ENCODE results near the gene FGF14.
A peak's percentile ranks its signal among the peaks of the same experiment; 100 is the strongest.

FGF14 gene

DNA sequence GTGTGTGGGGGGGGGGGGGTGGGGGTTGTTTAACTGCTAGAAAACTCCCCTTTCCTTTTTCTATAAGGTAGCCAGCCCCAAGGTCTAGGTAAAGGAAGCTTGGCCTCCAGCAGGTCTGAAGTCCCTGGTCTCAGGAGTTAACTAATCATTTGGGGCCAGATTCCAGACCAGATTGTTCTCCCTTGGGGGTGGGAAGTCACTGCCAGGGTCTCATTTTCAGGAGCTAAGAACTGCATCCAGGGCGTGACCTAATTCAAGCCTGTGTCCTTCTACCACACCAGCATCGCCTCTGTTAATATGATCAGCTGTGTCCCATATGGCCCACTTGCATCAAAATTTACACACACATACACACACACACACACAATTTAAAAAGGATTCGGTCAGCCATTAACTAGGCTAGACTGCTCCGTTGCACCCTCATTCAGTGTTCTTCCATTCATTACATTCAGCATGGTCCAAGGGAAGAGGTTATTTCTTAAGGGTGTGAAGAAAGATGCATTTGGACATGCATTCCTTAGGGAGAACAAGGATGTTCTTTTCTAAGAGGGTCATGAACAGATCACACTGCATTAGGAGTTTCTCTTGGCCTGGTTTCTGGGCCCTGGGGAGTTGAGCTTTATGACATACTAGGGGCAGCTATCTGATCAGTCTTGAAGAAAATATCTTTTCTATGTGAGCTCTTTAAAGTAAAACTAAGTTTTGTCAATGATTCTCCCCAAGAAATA lies 91.0 kb downstream of the FGF14 start:
- DNase-seq = peak in 1 of 14 donors; percentile 88

DNA sequence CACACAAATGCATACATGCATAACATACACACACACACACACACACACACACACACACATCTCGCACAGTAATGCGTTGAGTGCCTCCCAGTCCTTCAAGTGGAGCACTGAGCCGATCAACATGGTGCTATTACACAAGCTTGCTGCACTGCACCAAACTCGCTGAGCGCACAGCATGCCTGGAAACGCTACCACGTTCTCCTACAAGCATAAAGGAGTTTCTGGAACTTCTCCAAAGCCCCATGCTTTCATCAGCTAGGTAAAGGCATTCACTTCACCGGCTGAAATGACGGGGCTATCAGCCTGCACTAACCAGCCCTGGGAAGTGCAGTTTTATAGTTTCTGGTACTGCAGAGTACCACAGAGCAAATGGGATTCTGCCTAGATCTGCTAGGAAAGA lies 92.7 kb downstream of the FGF14 start:
- DNase-seq = peak in 1 of 14 donors; percentile 86

DNA sequence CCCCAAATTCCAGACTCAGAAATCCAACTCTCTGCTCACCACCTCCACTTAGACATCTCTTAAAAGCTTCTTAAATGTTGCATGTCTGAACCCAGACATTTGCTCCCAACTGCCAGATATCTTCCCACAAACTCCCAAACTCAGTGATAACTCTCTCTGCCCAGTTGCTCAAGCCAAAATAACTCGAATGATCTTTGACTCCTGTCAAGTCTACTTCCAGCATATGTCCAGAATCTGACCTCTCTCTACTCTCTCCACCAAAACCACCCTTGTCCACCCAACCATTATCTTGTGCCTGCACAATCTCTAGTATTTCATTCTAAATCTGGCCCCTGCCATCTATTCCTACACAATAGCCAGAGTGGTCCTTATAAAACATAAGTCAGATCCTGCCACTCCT lies 99.3 kb downstream of the FGF14 start:
- DNase-seq = no peak

DNA sequence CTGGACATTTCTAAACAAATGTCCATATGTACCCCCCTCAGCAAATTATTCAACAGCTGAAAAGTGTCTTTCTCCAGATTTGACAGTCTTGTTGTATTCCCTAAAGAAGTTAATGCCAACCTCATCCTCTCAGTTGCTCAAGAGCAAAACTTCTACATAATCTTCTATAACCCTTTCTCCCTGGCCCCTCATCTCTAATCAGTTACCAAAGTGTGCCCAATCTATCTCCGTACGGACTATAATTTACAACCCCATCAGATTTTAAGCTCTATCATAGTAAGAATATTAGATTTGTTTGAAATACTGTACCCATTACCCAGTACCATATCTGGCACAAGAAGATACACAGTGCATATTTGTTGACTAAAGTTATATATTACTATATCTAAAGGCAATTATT lies 101.5 kb downstream of the FGF14 start:
- DNase-seq = no peak

DNA sequence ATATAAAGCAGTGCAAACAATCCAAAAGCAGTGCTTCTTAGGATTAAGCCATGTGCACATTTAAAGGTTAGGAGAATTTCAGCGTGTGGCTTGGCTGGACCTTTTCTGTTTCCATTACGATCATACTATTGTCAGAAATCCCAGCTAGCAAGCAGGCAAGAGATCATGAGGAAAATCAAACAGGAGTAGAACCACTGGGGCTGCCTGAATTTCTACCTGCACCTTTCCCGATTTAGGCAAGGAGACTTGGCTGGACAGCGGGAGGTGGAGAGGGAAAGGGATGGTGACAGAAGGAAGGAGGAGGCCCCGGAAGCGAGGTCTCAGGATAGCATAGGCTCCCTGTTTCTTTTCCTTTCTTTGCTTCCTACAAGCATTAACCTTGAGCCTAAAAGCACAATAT lies 102.5 kb downstream of the FGF14 start:
- DNase-seq = peak in 1 of 14 donors; percentile 66

DNA sequence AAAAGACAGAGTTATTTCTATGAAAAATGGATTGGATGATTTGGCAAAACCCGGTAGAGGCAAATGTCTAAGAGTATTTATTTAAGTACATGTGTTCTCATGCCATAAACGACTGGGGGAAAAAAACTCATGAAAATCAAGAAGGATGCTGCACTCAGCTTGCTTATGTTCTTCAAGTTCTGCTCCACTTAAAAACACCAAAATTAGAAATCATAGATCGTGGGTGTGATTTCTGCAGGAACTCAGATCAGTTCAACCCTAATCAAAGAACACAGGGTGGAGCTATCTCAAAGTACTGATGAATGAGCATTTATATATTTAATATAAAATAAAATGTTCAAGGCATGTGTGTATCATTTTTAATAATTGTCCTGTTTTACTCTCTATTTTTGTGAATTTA lies 103.8 kb downstream of the FGF14 start:
- DNase-seq = no peak

DNA sequence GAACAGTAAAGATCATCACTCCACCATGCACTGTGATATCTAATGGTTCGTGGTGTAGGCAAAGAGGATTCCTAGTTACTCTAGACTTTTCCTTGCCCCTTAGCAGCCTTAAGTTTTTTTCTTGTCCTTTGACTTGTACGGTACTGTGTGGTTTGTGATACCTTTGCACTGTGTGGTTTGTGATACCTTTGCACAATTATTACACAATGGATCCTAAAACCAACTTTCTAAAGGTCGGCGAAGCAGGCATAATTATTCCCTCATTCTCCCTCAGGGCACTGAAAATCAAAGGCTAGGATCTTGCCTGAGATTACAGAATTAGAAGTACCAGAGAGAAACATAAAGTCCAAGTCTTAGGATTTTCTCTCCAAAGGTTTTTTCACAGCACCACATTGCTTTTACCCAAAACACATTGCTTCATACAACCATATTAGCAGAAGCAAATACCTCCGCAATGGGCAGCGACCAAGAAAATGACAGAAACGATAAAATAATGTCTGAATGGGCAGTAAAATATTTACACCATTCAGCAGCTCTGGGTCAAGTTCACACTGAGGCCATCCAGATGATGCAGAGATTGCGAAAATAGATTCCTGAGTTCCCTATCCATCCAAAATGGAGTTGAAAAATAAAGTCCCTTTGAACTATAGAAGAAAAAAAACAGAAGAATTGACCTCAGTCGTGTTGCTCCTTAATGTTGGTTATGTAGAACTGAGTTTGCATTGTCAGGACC lies 106.4 kb downstream of the FGF14 start:
- DNase-seq = no peak

DNA sequence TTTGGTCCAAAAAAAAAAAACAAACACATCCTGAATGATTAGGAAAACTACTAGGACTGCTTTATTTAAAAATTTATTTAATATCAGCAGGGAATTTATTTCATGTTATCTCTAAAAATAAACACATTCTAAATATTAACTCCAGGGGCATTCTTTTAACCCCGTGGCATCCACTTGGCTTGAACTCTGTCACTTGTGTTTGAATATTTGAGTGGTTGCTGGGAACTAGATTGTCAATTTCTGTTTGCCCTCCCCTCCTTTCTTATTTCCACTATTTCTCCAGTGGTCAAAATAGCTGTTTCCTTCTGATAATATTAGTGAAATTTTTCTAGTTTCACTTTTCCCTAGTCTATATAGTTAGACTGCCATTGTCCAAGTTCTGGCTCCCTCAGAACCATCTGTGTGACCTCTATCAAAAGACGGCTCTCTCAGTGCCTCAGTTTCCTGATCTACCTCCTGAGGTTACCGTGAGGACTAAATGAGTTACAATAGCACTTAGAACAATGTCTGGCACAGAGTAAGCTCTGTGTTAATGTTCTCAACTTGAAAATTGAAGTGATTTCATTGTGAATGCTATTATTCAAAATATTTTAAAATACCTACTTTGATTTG lies 107.3 kb downstream of the FGF14 start:
- DNase-seq = no peak

DNA sequence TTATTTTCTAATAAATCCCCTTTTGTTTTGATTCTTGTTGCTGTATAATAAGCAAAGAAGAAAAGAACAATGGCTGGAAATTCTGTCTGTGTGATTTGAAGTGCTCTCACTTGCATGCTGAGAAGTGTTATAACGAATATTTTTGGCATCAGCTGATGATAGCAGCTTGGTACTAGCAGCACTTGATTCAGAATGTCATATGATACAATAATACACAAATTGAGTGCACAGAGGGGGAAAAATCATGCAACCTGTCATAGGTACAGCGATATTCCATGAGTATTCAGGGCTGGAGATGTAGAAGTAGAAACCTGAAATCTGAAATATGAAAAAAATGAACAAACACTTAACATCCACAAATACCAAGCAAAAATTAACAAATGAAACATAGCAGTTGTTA lies 108.1 kb downstream of the FGF14 start:
- peak in 1 of 14 donors; percentile 88 for DNase-seq

DNA sequence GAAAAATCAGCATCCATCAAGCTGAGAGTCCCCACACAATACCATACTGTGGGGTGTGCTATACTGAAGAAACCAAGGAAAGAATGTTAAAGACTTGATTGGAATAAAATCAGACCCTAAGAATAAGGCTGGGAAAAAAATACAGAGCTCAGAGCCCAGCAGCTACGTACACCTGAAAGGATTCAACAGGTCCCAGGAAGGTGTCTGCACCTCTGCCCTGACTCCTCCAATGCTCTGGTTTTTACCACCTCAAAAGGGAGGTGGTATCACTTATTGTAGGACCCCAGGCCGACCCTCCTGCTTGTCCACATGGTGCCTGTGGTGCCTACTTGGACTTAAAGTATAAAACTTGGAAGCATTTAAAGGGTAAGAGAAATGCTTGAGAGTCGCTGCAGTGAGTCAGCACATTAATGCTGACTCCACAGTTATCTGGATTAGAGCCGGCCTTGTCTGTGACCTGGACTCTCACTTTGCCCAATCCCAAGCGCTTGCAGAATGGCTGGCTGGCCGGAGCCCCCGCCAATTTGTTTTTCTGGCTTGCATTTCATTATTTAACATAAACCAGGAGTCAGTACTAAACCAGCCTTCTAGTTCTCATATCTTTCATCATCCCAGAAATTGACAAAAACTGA lies 110.1 kb downstream of the FGF14 start:
- peak in 1 of 14 donors; percentile 71 for DNase-seq

DNA sequence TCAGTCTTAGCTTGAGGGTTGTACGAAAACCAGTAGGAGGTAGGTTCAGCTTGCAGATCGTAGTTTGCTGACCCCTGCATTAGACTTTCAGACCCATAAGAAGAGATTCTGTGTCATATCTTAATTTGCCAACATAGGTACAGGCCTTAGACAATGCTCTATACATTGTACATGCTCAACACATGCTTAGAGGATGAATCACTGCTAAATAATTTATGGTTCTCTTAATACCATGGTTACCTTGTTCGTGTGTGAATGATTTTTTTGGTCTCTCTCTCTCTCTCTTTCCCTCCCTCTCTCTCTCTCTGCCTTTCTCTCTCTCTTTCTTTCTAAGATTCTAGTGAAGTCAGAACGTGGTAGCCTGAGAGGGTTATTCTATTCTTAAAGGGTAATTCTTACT lies 112.2 kb downstream of the FGF14 start:
- no peak for DNase-seq

DNA sequence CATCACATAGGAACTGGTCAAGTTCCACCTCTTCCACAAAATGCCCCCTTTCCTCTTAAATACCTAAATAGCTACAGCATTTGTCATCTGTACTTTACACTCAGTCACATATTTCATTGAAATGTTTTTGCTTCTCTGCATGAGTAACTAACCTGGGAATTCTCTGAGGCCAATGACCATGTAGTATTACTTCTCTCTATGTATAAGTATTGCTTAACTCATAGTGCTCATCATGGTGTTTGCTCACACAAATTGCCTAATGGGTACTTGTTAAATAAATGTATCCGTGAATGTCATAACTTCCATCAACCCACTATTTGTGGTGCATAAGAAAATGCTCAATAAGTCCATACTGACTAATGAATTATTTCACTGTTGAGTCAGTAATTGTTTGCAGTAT lies 115.5 kb downstream of the FGF14 start:
- no peak for DNase-seq

DNA sequence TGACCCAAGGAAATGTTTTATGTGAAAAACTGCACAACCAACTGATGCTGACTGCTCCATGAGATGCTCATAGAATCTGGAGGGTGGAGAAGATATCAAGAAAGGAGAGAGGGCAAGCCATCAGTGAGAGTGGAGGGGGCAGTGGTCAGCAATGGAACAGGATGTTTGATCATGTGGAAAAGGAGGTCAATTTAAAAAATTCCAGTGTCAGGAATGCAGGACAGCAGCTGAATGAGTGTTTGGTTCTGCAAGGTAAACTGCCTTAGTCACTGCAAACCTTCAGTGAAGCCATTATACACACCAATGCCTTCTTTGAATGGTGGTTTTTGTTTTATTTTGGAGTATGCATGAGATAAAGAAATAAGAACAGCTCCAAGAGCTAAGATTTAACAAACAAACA lies 121.5 kb downstream of the FGF14 start:
- no peak for DNase-seq

DNA sequence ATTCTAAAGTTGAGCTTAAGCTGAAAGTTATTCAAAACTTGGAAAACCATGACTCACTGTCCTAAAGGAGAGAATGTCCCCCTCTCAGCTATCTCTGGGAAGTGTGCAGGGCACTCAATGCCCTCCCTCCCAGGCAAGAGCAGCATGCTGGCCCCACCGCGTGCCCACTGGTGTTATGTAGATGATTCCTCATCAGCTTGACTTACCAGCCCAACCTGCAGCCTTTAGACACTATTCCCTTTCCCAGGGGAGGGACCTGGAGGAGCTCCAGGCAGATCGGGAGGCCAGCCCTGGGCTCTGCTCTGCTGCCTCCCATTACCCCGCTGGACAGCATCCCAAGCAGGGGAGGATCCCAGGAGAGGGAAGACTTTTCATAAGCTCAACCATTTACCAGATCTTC lies 124.6 kb downstream of the FGF14 start:
- DNase-seq = no peak

DNA sequence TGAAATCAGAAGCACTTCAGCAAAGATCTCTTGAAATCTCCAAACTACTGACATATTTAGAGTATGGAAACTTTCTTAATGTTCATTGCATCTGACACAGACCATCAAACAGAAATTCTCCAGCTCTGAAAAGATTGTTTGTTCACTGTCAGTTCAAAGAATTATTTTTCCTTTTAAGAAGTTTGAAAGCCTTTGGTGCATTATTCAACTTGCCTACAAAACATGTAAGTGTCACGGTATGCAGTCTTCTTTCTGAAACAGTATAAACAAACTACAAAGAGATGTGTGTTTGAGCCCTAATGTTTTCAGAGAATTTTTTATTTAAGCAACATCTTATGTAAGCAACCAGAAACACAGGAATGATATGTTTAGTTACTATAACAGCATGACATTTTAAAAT lies 125.4 kb downstream of the FGF14 start:
- DNase-seq = no peak

DNA sequence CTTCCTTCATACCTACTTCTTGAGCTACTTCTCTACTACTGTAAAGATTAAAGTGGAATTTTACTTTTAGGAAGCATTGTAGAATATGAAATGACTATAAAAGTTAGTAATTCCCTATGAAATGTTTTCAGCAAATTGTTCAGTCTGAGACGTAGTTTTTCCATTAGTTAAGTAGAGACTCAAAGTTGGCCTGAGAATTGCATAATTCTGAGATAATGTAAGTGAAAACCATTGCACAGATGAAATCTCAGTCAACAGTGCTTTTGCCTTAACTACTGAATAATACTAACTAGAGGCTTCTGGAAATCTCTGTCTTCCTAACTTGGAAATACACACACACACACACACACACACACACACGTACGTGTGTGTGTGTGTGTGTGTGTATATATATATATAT lies 125.9 kb downstream of the FGF14 start:
- no peak for DNase-seq

DNA sequence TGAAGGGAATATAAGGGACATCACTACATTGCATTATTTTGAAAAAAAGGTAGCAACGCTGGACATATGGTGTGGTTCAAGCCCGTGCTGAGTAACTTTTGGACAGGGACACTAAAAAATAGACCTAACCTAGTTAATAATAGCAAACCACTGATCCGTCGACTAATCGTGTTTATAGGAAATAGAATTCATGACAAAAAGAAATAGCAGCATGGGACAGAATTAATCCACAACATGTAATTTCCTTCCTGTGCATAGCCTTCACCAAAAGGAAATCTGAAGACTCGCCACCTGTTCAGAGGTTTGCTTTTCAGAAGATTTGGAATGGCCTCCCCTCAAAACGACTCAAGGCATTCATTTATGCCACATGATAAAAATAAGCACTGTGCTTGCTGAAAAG lies 128.7 kb downstream of the FGF14 start:
- peak in 1 of 14 donors; percentile 94 for DNase-seq

DNA sequence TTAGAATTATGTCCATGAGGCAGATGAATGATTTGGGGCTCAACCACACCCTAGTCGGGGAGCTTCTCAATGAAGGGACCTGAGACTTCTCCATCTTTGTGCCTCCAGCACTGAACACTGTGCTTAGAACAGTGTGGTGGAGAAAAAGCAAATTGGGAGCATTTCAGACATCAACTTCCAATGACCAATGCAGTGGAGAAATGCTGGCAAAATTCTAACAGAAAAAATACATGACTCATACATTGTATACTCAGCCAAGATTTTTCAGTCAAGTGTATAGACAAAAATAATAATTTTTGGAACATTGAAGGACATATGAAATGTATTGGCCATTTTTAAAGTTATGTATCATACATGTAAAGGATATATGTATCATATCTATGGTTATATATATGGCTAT lies 134.7 kb downstream of the FGF14 start:
- DNase-seq = no peak

DNA sequence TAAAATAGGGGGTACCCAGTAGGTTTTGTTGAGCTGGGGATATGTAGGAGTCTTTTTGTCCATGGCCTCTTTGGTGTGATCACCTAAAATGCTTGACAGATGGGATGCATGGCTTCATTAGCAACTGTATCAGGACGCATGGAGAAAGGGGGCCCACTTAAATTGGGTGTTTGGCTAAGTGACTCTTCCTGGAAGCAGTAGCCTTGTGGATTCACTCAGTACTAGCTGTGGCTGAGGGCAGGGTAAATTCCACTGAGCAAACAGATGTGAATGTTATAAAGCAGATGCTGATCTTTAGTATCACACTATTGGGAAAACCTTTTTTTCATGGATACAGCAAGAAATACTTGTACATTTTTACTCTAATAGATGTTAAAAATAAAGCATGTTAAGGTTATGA lies 140.0 kb downstream of the FGF14 start:
- DNase-seq = no peak

DNA sequence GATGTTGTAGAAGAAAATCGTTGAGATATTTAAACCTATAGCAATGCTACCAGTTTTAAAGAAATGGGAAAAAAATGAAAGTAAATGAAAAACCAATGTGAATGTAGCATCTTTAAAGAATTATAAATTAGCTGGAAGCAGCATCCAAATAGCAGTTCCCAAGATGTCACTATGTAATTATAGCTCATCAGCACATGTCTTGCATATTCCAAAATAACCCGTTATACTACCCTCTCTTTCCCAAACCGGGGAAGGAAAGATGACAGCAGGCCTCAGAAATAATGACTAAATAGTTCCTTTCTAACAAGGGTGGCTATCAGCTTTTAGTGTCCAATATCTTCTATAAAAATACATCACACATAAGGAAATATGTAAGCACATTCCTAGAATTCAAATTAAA lies 140.5 kb downstream of the FGF14 start:
- DNase-seq = no peak

DNA sequence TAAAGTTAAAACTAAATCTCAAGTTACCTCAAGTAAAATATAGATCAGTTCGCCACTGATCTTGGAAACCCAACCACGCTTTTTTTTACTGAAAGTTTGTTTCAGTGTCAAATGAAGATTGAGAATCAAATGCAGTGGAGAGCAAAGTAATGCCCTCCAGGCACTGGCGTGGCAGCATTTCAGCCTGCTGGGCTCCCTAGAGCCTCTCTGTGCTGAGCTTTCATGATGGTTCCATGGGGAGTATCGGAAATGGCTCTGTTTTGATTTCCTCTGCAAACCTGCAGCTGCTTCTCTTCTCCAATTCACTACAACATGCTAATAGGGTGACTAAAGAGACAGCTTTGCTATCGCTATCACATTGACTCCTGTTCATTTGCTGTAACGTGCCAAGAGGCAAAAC lies 141.6 kb downstream of the FGF14 start:
- no peak for DNase-seq

DNA sequence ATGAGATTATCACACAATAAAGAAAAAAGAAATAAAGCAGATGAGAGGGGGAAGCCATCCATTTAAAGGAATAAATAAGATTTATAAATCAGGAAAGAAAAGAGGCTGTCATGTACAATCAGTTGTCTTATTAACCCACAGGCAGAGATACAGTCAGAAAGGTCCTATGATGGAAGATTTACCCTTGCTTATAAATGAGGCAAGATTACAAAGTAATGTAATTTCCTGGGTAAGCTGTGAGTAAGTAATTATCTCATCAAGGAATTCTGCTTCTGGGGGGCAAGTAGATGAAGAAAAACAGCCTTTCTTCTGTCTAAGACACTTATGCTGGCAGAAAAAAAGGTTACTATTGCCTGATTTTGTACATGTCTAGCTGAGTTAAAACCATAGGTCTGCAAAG lies 146.4 kb downstream of the FGF14 start:
- DNase-seq = no peak

DNA sequence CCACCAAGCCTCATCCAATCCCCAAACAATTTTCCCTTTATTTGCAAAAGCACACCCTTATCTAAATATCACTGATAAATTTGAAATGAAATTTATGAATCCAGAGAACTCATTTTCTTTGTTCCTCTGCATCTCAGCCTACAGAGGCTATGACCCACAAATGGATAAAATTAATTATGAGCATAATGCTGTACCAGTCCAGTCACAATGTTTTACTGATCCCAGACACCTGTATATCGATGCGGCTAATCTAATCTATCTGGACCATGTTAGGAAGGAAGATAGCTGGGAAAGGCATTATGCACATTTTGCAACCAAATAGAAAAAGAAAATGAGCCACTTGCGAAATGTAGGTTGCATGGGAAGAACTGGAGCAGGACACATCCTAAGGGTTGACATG lies 150.0 kb downstream of the FGF14 start:
- DNase-seq = no peak

Data from C1 segment of cervical spinal cord (tissue), 14 donors.